ENCODE results near the gene C17orf107.

GRCh38 chr17:4947411-4948165 is 48.3 kb downstream of the C17orf107 start:
- no peak for TF ChIP-seq CTCF (IDR thresholded peaks at IDR 0.05)
- TF ChIP-seq EZH2phosphoT487 (IDR thresholded peaks at IDR 0.05), result no peak
